PC-3 (cell line): ENCODE data around the gene IDNK.

Source experiments
- EZH2 ChIP-seq: fragments of 300-600 bp; sonication (generic); IDR thresholded peaks from one replicate; pipeline ENCODE4 v1.6.1; 2017; ENCODE audit warnings: antibody characterized with exemption, mild to moderate bottlenecking, low read length; ENCODE audit not compliant: unreplicated experiment
- EZH2phosphoT487 ChIP-seq: fragments of 300-600 bp; sonication (generic); IDR thresholded peaks from 2 replicates; pipeline ENCODE4 v1.6.1; 2018; ENCODE audit warnings: mild to moderate bottlenecking, antibody characterized with exemption, low read length, borderline replicate concordance
- TF ChIP-seq, protein P1 (sequence below): fragments of 300-600 bp; sonication (generic); conservative IDR thresholded peaks from 2 replicates; pipeline ENCODE4 v1.5.1; 2017; ENCODE audit warnings: antibody characterized with exemption, low read depth, mild to moderate bottlenecking, low read length

DNA sequence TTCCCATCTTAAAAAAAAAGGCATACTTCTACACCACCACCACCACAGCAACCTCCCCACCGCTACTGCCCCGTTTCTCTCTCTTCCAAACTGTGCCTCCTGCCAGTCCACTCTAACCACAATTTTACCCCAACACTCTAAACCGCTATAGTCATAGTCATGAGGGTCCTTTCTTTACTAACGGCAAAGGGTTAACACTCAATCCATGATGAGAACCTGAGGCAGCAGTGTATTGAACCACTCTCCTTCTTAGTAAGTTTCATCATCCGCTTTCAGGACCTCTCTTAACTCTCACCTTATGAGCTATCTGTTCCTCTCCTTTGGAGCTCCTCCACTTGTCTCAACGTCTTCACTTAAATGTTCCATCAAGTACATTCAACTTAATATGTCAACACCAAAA lies 34.0 kb downstream of the IDNK start:
- TF ChIP-seq, protein P1, sequence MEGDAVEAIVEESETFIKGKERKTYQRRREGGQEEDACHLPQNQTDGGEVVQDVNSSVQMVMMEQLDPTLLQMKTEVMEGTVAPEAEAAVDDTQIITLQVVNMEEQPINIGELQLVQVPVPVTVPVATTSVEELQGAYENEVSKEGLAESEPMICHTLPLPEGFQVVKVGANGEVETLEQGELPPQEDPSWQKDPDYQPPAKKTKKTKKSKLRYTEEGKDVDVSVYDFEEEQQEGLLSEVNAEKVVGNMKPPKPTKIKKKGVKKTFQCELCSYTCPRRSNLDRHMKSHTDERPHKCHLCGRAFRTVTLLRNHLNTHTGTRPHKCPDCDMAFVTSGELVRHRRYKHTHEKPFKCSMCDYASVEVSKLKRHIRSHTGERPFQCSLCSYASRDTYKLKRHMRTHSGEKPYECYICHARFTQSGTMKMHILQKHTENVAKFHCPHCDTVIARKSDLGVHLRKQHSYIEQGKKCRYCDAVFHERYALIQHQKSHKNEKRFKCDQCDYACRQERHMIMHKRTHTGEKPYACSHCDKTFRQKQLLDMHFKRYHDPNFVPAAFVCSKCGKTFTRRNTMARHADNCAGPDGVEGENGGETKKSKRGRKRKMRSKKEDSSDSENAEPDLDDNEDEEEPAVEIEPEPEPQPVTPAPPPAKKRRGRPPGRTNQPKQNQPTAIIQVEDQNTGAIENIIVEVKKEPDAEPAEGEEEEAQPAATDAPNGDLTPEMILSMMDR = no peak
- TF ChIP-seq EZH2 (no peak), EZH2phosphoT487 (no peak)
